Lower lobe of right lung (tissue), 2 donors: ENCODE data around the gene CPT1A. TPM values are rescaled to one million over a fixed set of nuclear protein-coding genes. Genes with fewer than 3 reads are reported as not detected.

Experiments used
- ATAC-seq, 2 donors: fragments of 200-7000 bp; cut with Tn5 transposase; one replicate each; pipeline ENCODE4 v1.9.1; 2020 to 2022; ENCODE audit warnings: mild to moderate bottlenecking in 2 of 2, moderate library complexity in 2 of 2
- DNase-seq: peaks from one replicate; pipeline ENCODE4 v3.0.0-alpha.2; 2020
- H3K27ac ChIP-seq: fragments of 200-600 bp; one replicate; pipeline ENCODE4 v1.8.0; 2022
- H3K27me3 ChIP-seq: fragments of 200-600 bp; one replicate; pipeline ENCODE4 v1.8.0; 2022; ENCODE audit warnings: low read depth
- H3K36me3 ChIP-seq: fragments of 200-600 bp; one replicate; pipeline ENCODE4 v1.8.0; 2022; ENCODE audit warnings: mild to moderate bottlenecking
- H3K4me1 ChIP-seq: fragments of 200-600 bp; one replicate; pipeline ENCODE4 v1.8.0; 2022
- H3K4me3 ChIP-seq: fragments of 200-600 bp; one replicate; pipeline ENCODE4 v1.8.0; 2022; ENCODE audit warnings: mild to moderate bottlenecking
- H3K9me3 ChIP-seq: fragments of 200-600 bp; one replicate; pipeline ENCODE4 v1.8.0; 2022
- CTCF ChIP-seq: fragments of 200-600 bp; IDR thresholded peaks from one replicate; pipeline ENCODE4 v1.8.0; 2022; ENCODE audit warnings: antibody characterized with exemption, mild to moderate bottlenecking
- intact Hi-C: fragments of 100-400 bp; cut with DNase I; formaldehyde crosslinking; loops from one replicate; pipeline ENCODE4 v1.11.0; 2022
- total RNA-seq: library from RNA; stranded (reverse); fragmentation: NEBNext Ultra II Directional; extraction: Animal tissue kit (Norgen Biotek cat#: 25700); gene quantifications from one replicate; pipeline ENCODE4 v1.2.1, GENCODE V29; 2021
- donor health status: DM: no; HTN: yes; CAD: no; lungs with severe emphysema.

CPT1A gene
- total RNA-seq, 1 donor from 2014 or later = 88.4 TPM

GRCh38 chr11:68721075-68721474 lies 120.6 kb downstream of the CPT1A start:
- intact Hi-C loops = no loop called here
- no peaks in the 10 kb centered on the region for H3K4me1 ChIP-seq
- no peak overlapping the region for H3K4me3 ChIP-seq
- H3K9me3 ChIP-seq = no peaks in the 10 kb centered on the region
- H3K27ac ChIP-seq = no peak overlapping the region
- no peak for TF ChIP-seq CTCF
- H3K27me3 ChIP-seq = no peaks in the 10 kb centered on the region
- ATAC-seq (no peak), DNase-seq (no peak)
- no peaks in the 10 kb centered on the region for H3K36me3 ChIP-seq

GRCh38 chr11:68715456-68716122 lies 126.1 kb downstream of the CPT1A start:
- TF ChIP-seq CTCF = no peak
- Histone ChIP-seq H3K27ac (no peak overlapping the region), H3K9me3 (no peaks in the 10 kb centered on the region), H3K4me1 (no peaks in the 10 kb centered on the region), H3K4me3 (no peak overlapping the region), H3K27me3 (no peaks in the 10 kb centered on the region), H3K36me3 (no peaks in the 10 kb centered on the region)
- intact Hi-C loops = no loop called here
- DNase-seq = no peak
- no peak for ATAC-seq

- intact Hi-C loops = no loop called here
- TF ChIP-seq CTCF = no peak
- no peak for ATAC-seq
Measured at GRCh38 chr11:68714060-68714856, 127.5 kb downstream of the CPT1A start.

GRCh38 chr11:68711114-68711513 lies 130.6 kb downstream of the CPT1A start:
- Histone ChIP-seq H3K27ac (no peak overlapping the region), H3K36me3 (no peaks in the 10 kb centered on the region), H3K9me3 (no peaks in the 10 kb centered on the region), H3K4me3 (no peak overlapping the region), H3K4me1 (no peaks in the 10 kb centered on the region), H3K27me3 (no peaks in the 10 kb centered on the region)
- no peak for TF ChIP-seq CTCF
- DNase-seq = no peak
- intact Hi-C loops = no loop called here
- ATAC-seq = no peak

More at GRCh38 chr11:68714060-68714856, 127.5 kb downstream of the CPT1A start:
- no peak overlapping the region for H3K27ac ChIP-seq
- no peaks in the 10 kb centered on the region for H3K36me3 ChIP-seq
- no peaks in the 10 kb centered on the region for H3K4me1 ChIP-seq
- no peaks in the 10 kb centered on the region for H3K27me3 ChIP-seq
- H3K4me3 ChIP-seq = no peak overlapping the region
- H3K9me3 ChIP-seq = no peaks in the 10 kb centered on the region
- no peak for DNase-seq

- ATAC-seq (no peak), DNase-seq (no peak)
- intact Hi-C loops = no loop called here
- H3K4me1 ChIP-seq = no peaks in the 10 kb centered on the region
- H3K36me3 ChIP-seq = no peaks in the 10 kb centered on the region
- no peak overlapping the region for H3K4me3 ChIP-seq
- no peak overlapping the region for H3K27ac ChIP-seq
- no peak for TF ChIP-seq CTCF
- no peaks in the 10 kb centered on the region for H3K9me3 ChIP-seq
- H3K27me3 ChIP-seq = no peaks in the 10 kb centered on the region
Measured at GRCh38 chr11:68710409-68710808, 131.3 kb downstream of the CPT1A start.
